H1 (cell line): ENCODE data around the gene GSE1. TPM values are rescaled to one million over a fixed set of nuclear protein-coding genes. Genes with fewer than 3 reads are reported as not detected.

Experiments
- CHD7 ChIP-seq: fragments of 300-600 bp; sonication (generic); IDR thresholded peaks from 2 replicates; pipeline ENCODE4 v1.7.1; 2012; ENCODE audit warnings: low read length, moderate library complexity, mild to moderate bottlenecking, inconsistent platforms; ENCODE audit not compliant: insufficient replicate concordance
- polyA plus RNA-seq, 7 experiments: library from polyadenylated mRNA; depleted of rRNA in 3 of 7; stranded (reverse) in 5 of 7; unstranded in 2 of 7; fragments of >200 nt in 5 of 7; fragments of 200-250 nt in 2 of 7; gene quantifications; 1 replicate in 5 of 7; 2 replicates in 1 of 7; 4 replicates in 1 of 7; pipeline versions ENCODE4 v1.2.1 to v1.2.3, GENCODE V29; 2011 to 2013; ENCODE audit warnings: missing spikeins in 2 of 7, mixed read lengths in 2 of 7
- total RNA-seq: library from RNA; stranded (reverse); fragmentation: NEBNext Ultra II Directional; extraction: Animal tissue kit (Norgen Biotek cat#: 25700); gene quantifications from 2 replicates; pipeline ENCODE4 v1.2.1, GENCODE V29; 2021

Gene GSE1
- total and polyA plus RNA-seq, 2 of the 8 experiments (the other 6 are each of a cell fraction or from before 2014, with no cell fraction given): 26.0 to 65.6 TPM

GRCh38 chr16:85608515-85608885 lies 4.6 kb upstream of the GSE1 start (continued):
- TF ChIP-seq CHD7: no peak
